D721Med (cell line): Measurements from ENCODE around the gene CD164.
"Not testable (repeated sequence)": the region's sequence is repeated elsewhere in the genome, so short reads cannot be mapped to it uniquely, and the experiment has no call there.

ENCODE experiments used
- DNase-seq: peaks from one replicate; pipeline ENCODE4 v3.0.0; 2011; ENCODE audit warnings: low spot score; ENCODE audit not compliant: insufficient read length
- FAIRE-seq: peaks from 2 replicates; lab custom pipeline; 2011; peaks lifted over from hg19 to GRCh38; lab: Jason Lieb, UNC
- TF ChIP-seq, protein P1 (sequence below): IDR thresholded peaks from 2 replicates; pipeline ENCODE4 v1.5.1; 2012; ENCODE audit warnings: mild to moderate bottlenecking, control low read depth; ENCODE audit not compliant: insufficient read depth; ENCODE audit errors: missing control alignments

The CD164 gene

GRCh38 chr6:109342506-109342905 lies 39.8 kb downstream of the CD164 start:
- TF ChIP-seq, protein P1, sequence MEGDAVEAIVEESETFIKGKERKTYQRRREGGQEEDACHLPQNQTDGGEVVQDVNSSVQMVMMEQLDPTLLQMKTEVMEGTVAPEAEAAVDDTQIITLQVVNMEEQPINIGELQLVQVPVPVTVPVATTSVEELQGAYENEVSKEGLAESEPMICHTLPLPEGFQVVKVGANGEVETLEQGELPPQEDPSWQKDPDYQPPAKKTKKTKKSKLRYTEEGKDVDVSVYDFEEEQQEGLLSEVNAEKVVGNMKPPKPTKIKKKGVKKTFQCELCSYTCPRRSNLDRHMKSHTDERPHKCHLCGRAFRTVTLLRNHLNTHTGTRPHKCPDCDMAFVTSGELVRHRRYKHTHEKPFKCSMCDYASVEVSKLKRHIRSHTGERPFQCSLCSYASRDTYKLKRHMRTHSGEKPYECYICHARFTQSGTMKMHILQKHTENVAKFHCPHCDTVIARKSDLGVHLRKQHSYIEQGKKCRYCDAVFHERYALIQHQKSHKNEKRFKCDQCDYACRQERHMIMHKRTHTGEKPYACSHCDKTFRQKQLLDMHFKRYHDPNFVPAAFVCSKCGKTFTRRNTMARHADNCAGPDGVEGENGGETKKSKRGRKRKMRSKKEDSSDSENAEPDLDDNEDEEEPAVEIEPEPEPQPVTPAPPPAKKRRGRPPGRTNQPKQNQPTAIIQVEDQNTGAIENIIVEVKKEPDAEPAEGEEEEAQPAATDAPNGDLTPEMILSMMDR = no peak
- DNase-seq (no peak), FAIRE-seq (no peak)

DNA sequence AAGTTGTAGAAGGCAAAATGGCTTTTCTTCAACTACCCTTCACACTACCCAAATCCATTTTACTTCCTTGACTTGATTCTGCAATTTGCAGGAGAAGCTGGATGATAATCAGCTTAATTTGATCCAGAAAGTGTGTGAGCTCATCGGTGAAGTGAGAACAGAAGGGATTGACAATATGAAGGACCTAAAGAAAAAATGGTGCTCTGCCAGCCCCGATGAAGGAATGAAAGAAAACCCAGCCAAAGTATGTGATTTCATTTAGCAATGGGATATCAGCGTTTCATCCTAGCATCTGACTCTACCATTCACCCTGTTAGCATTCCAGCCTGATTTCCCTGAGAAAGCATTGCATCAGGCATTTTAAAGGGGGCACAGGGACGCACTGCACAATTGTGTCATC lies 41.5 kb downstream of the CD164 start:
- FAIRE-seq = peak; percentile 83
- DNase-seq = peak; percentile 52

GRCh38 chr6:109339906-109340678 lies 42.2 kb downstream of the CD164 start:
- FAIRE-seq = no peak
- DNase-seq = no peak
- TF ChIP-seq, protein P1 = no peak

More for the DNA sequence above, 41.5 kb downstream of the CD164 start:
- TF ChIP-seq, protein P1 = no peak

GRCh38 chr6:109336221-109336961 lies 45.9 kb downstream of the CD164 start:
- FAIRE-seq (no peak), DNase-seq (no peak)
- TF ChIP-seq, protein P1 = no peak

DNA sequence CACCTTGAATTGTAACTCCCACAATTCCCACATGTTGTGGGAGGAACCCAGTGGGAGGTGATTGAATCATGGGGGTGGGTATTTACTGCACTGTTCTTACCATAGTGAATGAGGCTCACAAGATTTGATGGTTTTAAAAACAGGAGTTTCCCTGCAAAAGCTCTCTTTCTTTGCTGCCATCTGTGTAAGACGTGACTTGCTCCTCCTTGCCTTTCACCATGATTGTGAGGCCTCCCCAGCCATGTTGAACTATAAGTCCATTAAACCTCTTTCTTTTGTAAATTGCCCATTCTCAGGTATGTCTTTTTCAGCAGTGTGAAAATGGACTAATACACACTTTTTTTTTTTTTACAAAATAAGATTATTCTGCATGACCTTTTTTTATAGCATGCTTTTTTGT lies 48.4 kb downstream of the CD164 start:
- FAIRE-seq, DNase-seq: not testable (repeated sequence)

- TF ChIP-seq, protein P1 = no peak
- DNase-seq (no peak), FAIRE-seq (no peak)
Measured at GRCh38 chr6:109332748-109333147, 49.5 kb downstream of the CD164 start.

DNA sequence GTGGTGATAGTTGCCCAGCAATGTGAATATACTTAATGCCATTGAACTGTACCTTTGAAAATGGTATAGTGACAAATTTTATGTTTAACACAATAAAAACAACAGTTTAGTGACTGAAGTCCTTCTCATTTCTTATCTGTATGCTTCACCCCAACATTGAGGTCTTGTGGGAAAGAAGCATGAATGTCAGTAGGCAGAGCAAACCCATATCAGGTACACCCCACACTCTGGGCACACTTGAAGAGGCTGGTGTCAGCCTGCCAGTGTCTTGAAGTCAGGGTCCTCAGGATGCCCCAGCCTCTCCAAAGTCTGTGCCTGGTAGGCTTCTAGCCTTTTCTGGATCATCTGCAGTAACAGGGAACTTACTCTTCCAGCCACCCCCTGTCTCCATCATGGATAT lies 51.2 kb downstream of the CD164 start:
- DNase-seq (no peak), FAIRE-seq (no peak)
- TF ChIP-seq, protein P1 = no peak
